Measurements from ENCODE around the gene SUGCT. TPM values are rescaled to one million over a fixed set of nuclear protein-coding genes. Genes with fewer than 3 reads are reported as not detected.

Gene SUGCT
- total RNA-seq, 1 donor from 2014 or later = 9.8 TPM

DNA sequence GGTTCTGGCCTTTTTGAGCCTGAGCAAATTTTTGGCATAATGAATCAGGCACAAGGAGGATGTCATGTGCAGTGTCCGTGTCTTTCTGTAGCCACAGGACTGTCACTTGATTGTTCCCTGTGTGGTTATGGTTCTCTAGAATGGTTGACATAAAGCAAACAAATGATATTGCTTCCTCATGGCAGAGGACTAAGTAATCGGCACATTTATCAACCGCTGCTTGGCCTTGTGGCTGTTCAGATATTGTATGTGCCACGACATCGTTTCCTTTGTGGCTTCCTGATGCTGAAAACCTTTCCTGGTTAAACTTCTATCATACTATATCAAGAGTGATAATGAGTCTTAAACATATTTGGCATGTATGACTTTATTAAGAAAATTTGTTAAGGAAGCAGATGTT lies 598.8 kb downstream of the SUGCT start:
- DNase-seq (ENCODE audit: low spot score in 2 of 2, unreplicated experiment in 2 of 2) = no peak
- no peak for TF ChIP-seq CTCF (IDR thresholded peaks at IDR 0.05; ENCODE audit: unreplicated experiment)
- Mint-ChIP-seq H3K4me1 (peaks cover 12% of the 10 kb centered on the region), H3K9me3 (peaks cover 38% of the 10 kb centered on the region), H3K36me3 (peaks cover 13% of the 10 kb centered on the region), H3K27me3 (ENCODE audit: low read depth) (no peaks in the 10 kb centered on the region), H3K27ac (no peak overlapping the region), H3K4me3 (no peak overlapping the region)

DNA sequence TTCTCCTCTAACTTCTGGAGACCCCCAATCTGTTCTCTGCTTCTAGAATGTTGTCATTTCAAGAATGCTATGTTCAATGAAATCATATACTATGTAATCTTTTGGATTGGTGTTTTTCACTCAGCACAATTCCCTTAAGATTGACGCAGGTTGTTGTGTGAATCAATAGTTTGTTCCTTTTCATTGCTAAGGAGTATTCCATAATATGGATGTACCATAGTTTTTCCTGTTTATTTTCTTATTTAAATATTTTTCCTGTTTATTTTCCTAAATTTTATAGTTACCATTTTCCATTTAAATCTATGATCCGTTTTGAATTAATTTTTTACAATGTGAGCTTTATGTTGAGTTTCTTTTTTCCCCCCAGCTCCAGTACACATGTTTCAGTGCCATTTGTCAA lies 604.5 kb downstream of the SUGCT start:
- Mint-ChIP-seq H3K27ac (no peak overlapping the region), H3K9me3 (peaks cover 33% of the 10 kb centered on the region), H3K27me3 (ENCODE audit: low read depth) (no peaks in the 10 kb centered on the region), H3K4me3 (no peak overlapping the region), H3K4me1 (no peaks in the 10 kb centered on the region), H3K36me3 (peaks cover 13% of the 10 kb centered on the region)
- no peak for DNase-seq (ENCODE audit: low spot score in 2 of 2, unreplicated experiment in 2 of 2)
- TF ChIP-seq CTCF (IDR thresholded peaks at IDR 0.05; ENCODE audit: unreplicated experiment) = no peak

DNA sequence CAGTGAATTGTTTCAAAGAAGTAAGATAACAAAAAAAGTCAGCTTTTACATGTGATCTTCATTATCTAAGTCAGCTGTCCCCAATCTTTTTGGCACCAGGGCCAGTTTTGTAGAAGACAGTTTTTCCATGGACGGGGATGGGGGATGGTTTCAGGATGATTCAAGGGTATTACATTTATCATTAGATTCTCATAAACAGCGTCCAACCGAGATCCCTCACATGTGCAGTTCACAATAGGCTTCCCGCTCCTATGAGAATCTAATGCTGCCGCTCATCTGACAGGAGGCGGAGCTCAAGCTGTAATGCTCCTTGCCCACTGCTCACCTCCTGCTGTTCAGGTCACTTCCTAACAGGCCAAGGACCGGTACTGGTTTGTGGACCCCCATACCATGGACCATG lies 607.5 kb downstream of the SUGCT start:
- DNase-seq (ENCODE audit: low spot score in 2 of 2, unreplicated experiment in 2 of 2) = no peak
- Mint-ChIP-seq H3K36me3 (peaks cover 5% of the 10 kb centered on the region), H3K27me3 (ENCODE audit: low read depth) (no peaks in the 10 kb centered on the region), H3K27ac (no peak overlapping the region), H3K4me3 (no peak overlapping the region), H3K9me3 (peaks cover 12% of the 10 kb centered on the region), H3K4me1 (peaks cover 9% of the 10 kb centered on the region)
- TF ChIP-seq CTCF (IDR thresholded peaks at IDR 0.05; ENCODE audit: unreplicated experiment) = no peak

GRCh38 chr7:40746841-40747556 lies 612.2 kb downstream of the SUGCT start:
- Mint-ChIP-seq H3K27ac (no peak overlapping the region), H3K36me3 (no peaks in the 10 kb centered on the region), H3K4me3 (no peak overlapping the region), H3K4me1 (peaks cover 11% of the 10 kb centered on the region), H3K9me3 (peaks cover 13% of the 10 kb centered on the region), H3K27me3 (ENCODE audit: low read depth) (no peaks in the 10 kb centered on the region)
- no peak for TF ChIP-seq CTCF (IDR thresholded peaks at IDR 0.05; ENCODE audit: unreplicated experiment)
- no peak for DNase-seq (ENCODE audit: low spot score in 2 of 2, unreplicated experiment in 2 of 2)

DNA sequence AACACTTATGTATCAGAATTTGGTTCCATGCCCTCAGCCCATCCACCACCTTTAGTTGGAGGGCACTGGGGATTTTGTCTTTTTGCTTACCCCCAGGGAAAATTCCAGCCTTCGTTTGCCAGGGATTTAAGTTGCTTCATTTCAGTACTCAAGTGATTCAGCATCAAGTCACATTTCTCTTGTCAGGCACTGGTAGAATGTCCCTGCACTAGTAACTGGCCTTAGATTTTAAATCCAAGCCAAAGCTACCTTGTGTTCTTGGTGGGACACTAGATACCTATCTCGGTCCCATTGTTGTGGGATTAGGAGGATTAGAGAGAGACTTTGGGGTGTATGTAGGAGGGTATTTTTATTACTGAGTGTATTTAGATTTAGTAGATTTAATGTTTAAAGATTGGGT lies 613.1 kb downstream of the SUGCT start:
- no peak for TF ChIP-seq CTCF (IDR thresholded peaks at IDR 0.05; ENCODE audit: unreplicated experiment)
- peaks cover 15% of the 10 kb centered on the region for H3K4me1 Mint-ChIP-seq
- H3K27me3 Mint-ChIP-seq (ENCODE audit: low read depth) = no peaks in the 10 kb centered on the region
- no peaks in the 10 kb centered on the region for H3K36me3 Mint-ChIP-seq
- peaks cover 13% of the 10 kb centered on the region for H3K9me3 Mint-ChIP-seq
- H3K4me3 Mint-ChIP-seq = no peak overlapping the region
- H3K27ac Mint-ChIP-seq = no peak overlapping the region
- DNase-seq (ENCODE audit: low spot score in 2 of 2, unreplicated experiment in 2 of 2) = no peak

All from mesothelial cell of epicardium (in vitro differentiated cells).